ENCODE results near the gene TMEM221. TPM values are rescaled to one million over a fixed set of nuclear protein-coding genes. Genes with fewer than 3 reads are reported as not detected.

The TMEM221 gene
- total RNA-seq, 1 donor from 2014 or later, result 0.49 TPM

- H3K4me3 ChIP-seq, result peak overlapping the region; percentile 46 to 59
- intact Hi-C loops (cut with DNase I), result no loop called here
- H3K36me3 ChIP-seq, result no peaks in the 10 kb centered on the region
- H3K4me1 ChIP-seq, result peaks cover 12% of the 10 kb centered on the region
- no peak for TF ChIP-seq CTCF (IDR thresholded peaks at IDR 0.05)
- no peak for TF ChIP-seq POLR2A (IDR thresholded peaks at IDR 0.05)
- TF ChIP-seq POLR2AphosphoS5 (IDR thresholded peaks at IDR 0.05; ENCODE audit: insufficient read depth in 1 of 2, low read depth in 1 of 2), result no peak
- no peaks in the 10 kb centered on the region for H3K27me3 ChIP-seq
- H3K27ac ChIP-seq, result no peak overlapping the region
- no peak for DNase-seq (ENCODE audit: extremely low spot score in 2 of 2)
- H3K9me3 ChIP-seq, result no peaks in the 10 kb centered on the region
These were observed 751 bp downstream of the TMEM221 start for GRCh38 chr19:17447704-17448130.

- TF ChIP-seq POLR2A (IDR thresholded peaks at IDR 0.05) (no peak), POLR2AphosphoS5 (IDR thresholded peaks at IDR 0.05; ENCODE audit: insufficient read depth in 1 of 2, low read depth in 1 of 2) (no peak), CTCF (IDR thresholded peaks at IDR 0.05) (no peak)
- no peaks in the 10 kb centered on the region for H3K27me3 ChIP-seq
- no peak for DNase-seq (ENCODE audit: extremely low spot score in 2 of 2)
- H3K36me3 ChIP-seq, result no peaks in the 10 kb centered on the region
- no peak overlapping the region for H3K4me3 ChIP-seq
- intact Hi-C loops (cut with DNase I), result no loop called here
- H3K27ac ChIP-seq, result no peak overlapping the region
- no peaks in the 10 kb centered on the region for H3K9me3 ChIP-seq
- H3K4me1 ChIP-seq, result peaks cover 8% of the 10 kb centered on the region
These were observed 2.8 kb downstream of the TMEM221 start for GRCh38 chr19:17445526-17446165.

- H3K4me1 ChIP-seq, result no peaks in the 10 kb centered on the region
- DNase-seq (ENCODE audit: extremely low spot score in 2 of 2), result no peak
- H3K4me3 ChIP-seq, result no peak overlapping the region
- H3K36me3 ChIP-seq, result no peaks in the 10 kb centered on the region
- no peaks in the 10 kb centered on the region for H3K9me3 ChIP-seq
- TF ChIP-seq POLR2A (IDR thresholded peaks at IDR 0.05) (no peak), POLR2AphosphoS5 (IDR thresholded peaks at IDR 0.05; ENCODE audit: insufficient read depth in 1 of 2, low read depth in 1 of 2) (peak in 1 of 2 donors; percentile 22), CTCF (IDR thresholded peaks at IDR 0.05) (no peak)
- intact Hi-C loops (cut with DNase I), result no loop called here
- no peak overlapping the region for H3K27ac ChIP-seq
- no peaks in the 10 kb centered on the region for H3K27me3 ChIP-seq
These were observed 7.0 kb downstream of the TMEM221 start for GRCh38 chr19:17441241-17442021.

GRCh38 chr19:17436874-17437267 lies 11.6 kb downstream of the TMEM221 start:
- intact Hi-C loops (cut with DNase I), result no loop called here
- TF ChIP-seq POLR2A (IDR thresholded peaks at IDR 0.05), result no peak
- TF ChIP-seq POLR2AphosphoS5 (IDR thresholded peaks at IDR 0.05; ENCODE audit: insufficient read depth in 1 of 2, low read depth in 1 of 2), result no peak
- no peak for TF ChIP-seq CTCF (IDR thresholded peaks at IDR 0.05)
- no peaks in the 10 kb centered on the region for H3K4me1 ChIP-seq
- H3K27ac ChIP-seq, result no peak overlapping the region
- DNase-seq (ENCODE audit: extremely low spot score in 2 of 2), result no peak
- no peak overlapping the region for H3K4me3 ChIP-seq
- no peaks in the 10 kb centered on the region for H3K27me3 ChIP-seq
- no peaks in the 10 kb centered on the region for H3K36me3 ChIP-seq
- no peaks in the 10 kb centered on the region for H3K9me3 ChIP-seq
